Right lobe of liver (tissue), 4 donors: ENCODE results near the gene ACAP2.

Source experiments
- CTCF ChIP-seq, 4 donors: fragments of 200-600 bp in 3 of 4; fragments of 450-650 bp in 1 of 4; IDR thresholded peaks; one replicate each; pipeline versions ENCODE4 v1.5.1 to v1.8.0; 2016 to 2022; ENCODE audit warnings: antibody characterized with exemption in 4 of 4, mild to moderate bottlenecking in 2 of 4
- POLR2A ChIP-seq: fragments of 450-650 bp; IDR thresholded peaks from one replicate; pipeline ENCODE4 v1.6.1; 2017; ENCODE audit warnings: antibody characterized with exemption, mild to moderate bottlenecking
- donor health status: DM: no; HTN: no; CAD: no.
- donor health status: DM: no; HTN: no; CAD: no.
- donor health status: DM: no; HTN: yes; CAD: no.

- TF ChIP-seq CTCF (IDR thresholded peaks at IDR 0.05) (no peak), POLR2A (no peak)
Observed at GRCh38 chr3:195247086-195247862, 195.5 kb downstream of the ACAP2 start.
